Neural crest cell (in vitro differentiated cells): ENCODE data around the gene SLC6A12. TPM values are rescaled to one million over a fixed set of nuclear protein-coding genes. Genes with fewer than 3 reads are reported as not detected.

Source experiments
- DNase-seq: peaks from one replicate; pipeline ENCODE4 v3.0.0; 2021; ENCODE audit warnings: low read depth, mixed read lengths, low spot score
- H3K27ac Mint-ChIP-seq: one replicate; pipeline ENCODE4 v1.8.0; 2021; ENCODE audit warnings: mild to moderate bottlenecking, mixed read lengths; ENCODE audit not compliant: unreplicated experiment
- H3K27me3 Mint-ChIP-seq: 2 replicates; pipeline ENCODE4 v1.8.0; 2021; ENCODE audit warnings: low read depth, mild to moderate bottlenecking, mixed read lengths
- H3K36me3 Mint-ChIP-seq: 2 replicates; pipeline ENCODE4 v1.8.0; 2021; ENCODE audit warnings: low read depth, mild to moderate bottlenecking, mixed read lengths
- H3K4me1 Mint-ChIP-seq: 2 replicates; pipeline ENCODE4 v1.8.0; 2021; ENCODE audit warnings: mixed read lengths
- H3K4me3 Mint-ChIP-seq: one replicate; pipeline ENCODE4 v1.8.0; 2021; ENCODE audit warnings: mild to moderate bottlenecking, mixed read lengths
- H3K9me3 Mint-ChIP-seq: 2 replicates; pipeline ENCODE4 v1.8.0; 2021; ENCODE audit warnings: mixed read lengths
- total RNA-seq: library from RNA; stranded (reverse); gene quantifications from 2 replicates; pipeline ENCODE4 v1.2.1, GENCODE V29; 2021
- TF ChIP-seq, protein P1 (sequence below): fragments of 200-600 bp; sonication (generic); conservative IDR thresholded peaks from 2 replicates; pipeline ENCODE4 v1.5.0; 2021; ENCODE audit warnings: antibody characterized with exemption, mild to moderate bottlenecking

Gene SLC6A12
- total RNA-seq, 1 donor from 2014 or later, result 0.47 TPM

DNA sequence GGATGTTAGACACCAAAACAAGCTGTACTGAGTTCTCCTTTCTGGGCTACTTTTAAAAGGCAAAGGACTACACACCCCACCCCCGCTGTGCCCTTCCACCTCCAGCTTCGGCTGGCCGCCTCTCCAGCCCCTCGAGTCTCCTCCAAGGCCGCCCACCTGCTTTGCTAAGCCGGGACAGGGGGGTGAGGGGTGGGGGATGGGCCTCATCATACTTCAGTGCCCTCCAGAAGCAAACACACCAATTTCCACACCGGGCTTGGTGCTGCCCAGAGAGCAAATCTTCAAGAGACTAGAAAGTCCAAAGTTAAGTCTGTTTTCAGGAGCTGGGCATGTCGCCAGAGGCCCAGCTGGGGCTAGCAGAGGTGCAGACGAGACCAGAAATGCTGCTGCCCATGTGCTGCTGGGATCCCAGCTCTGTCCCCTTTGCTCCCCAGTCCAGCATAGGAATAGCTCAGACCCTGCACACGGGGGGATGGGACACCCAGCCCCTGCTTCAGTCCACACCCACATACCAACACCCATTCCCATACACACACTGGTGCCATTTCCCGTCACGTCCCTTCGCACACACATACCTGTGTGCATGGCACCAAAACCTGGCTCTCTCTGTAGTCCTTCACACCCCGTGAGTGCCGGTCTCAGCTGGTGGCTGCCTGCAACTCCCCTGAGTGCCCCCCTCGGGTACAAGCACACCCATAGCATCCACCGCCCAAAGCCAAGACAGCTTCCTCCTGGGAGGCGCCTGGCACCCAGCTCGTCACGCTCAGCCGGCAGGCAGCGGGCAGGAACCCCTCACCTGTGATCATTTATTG is 1.0 kb downstream of the SLC6A12 start:
- peaks cover 9% of the 10 kb centered on the region for H3K4me1 Mint-ChIP-seq
- no peak overlapping the region for H3K27ac Mint-ChIP-seq
- no peaks in the 10 kb centered on the region for H3K9me3 Mint-ChIP-seq
- no peak for DNase-seq
- no peaks in the 10 kb centered on the region for H3K36me3 Mint-ChIP-seq
- H3K4me3 Mint-ChIP-seq, result no peak overlapping the region
- H3K27me3 Mint-ChIP-seq, result peaks cover 42% of the 10 kb centered on the region
- TF ChIP-seq, protein P1, sequence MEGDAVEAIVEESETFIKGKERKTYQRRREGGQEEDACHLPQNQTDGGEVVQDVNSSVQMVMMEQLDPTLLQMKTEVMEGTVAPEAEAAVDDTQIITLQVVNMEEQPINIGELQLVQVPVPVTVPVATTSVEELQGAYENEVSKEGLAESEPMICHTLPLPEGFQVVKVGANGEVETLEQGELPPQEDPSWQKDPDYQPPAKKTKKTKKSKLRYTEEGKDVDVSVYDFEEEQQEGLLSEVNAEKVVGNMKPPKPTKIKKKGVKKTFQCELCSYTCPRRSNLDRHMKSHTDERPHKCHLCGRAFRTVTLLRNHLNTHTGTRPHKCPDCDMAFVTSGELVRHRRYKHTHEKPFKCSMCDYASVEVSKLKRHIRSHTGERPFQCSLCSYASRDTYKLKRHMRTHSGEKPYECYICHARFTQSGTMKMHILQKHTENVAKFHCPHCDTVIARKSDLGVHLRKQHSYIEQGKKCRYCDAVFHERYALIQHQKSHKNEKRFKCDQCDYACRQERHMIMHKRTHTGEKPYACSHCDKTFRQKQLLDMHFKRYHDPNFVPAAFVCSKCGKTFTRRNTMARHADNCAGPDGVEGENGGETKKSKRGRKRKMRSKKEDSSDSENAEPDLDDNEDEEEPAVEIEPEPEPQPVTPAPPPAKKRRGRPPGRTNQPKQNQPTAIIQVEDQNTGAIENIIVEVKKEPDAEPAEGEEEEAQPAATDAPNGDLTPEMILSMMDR, result no peak

DNA sequence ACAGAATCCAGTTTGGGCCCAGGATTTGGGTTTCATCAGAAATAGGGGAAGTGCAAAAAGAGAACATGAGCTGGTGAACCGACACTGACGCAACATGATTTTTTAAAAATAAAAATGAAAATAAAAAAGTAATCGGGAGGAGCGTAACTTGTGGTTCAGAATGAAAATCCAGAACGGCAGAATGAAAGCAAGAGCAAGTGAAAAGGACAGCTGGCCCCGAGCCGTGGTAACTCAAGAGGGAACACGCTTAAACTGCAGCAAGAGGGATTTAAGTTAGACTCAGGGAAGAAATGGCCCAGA is 1.6 kb downstream of the SLC6A12 start:
- Mint-ChIP-seq H3K27ac (no peak overlapping the region), H3K4me1 (peaks cover 9% of the 10 kb centered on the region), H3K36me3 (no peaks in the 10 kb centered on the region), H3K9me3 (no peaks in the 10 kb centered on the region), H3K4me3 (no peak overlapping the region), H3K27me3 (peaks cover 42% of the 10 kb centered on the region)
- DNase-seq, result no peak
- TF ChIP-seq, protein P1, result no peak

DNA sequence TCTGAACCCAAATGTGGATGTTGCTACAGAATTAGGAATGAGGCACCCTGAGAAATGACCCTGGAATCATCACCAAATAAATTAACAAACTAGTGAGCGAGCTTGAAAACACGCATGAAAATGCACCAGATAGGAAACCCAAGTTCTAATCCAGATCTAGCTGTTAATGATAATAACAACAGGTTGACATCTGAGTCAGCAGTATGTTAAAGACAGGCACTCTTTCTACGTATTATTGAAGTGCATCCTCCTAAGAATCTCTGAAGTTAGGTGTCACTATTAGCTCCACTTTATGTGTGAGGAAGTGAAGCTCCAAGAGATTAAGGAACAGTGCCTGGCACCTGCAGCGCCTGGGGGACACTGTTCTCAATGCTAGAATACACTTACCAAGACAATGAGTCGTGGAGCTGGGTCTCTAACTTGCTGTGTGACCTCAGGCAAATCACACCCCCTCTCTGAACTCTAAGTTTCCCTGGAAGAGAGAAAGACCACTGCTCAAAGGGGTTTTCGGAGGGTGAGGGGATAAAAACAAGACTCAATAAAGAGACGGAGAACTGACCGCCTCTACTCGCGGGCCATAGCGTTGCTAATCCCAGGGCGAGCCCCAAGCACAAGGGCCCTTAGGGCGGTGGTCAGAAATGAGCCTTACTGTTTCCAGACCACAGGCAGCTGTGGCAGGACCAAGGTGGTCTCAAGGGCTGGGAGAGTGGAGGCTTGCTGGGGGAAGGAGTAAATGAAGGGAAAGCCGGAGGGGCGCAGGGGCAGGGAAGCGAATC is 2.1 kb downstream of the SLC6A12 start:
- peaks cover 38% of the 10 kb centered on the region for H3K27me3 Mint-ChIP-seq
- no peak for DNase-seq
- no peak overlapping the region for H3K27ac Mint-ChIP-seq
- H3K4me1 Mint-ChIP-seq, result peaks cover 9% of the 10 kb centered on the region
- H3K36me3 Mint-ChIP-seq, result no peaks in the 10 kb centered on the region
- H3K9me3 Mint-ChIP-seq, result no peaks in the 10 kb centered on the region
- TF ChIP-seq, protein P1, result no peak
- no peak overlapping the region for H3K4me3 Mint-ChIP-seq

DNA sequence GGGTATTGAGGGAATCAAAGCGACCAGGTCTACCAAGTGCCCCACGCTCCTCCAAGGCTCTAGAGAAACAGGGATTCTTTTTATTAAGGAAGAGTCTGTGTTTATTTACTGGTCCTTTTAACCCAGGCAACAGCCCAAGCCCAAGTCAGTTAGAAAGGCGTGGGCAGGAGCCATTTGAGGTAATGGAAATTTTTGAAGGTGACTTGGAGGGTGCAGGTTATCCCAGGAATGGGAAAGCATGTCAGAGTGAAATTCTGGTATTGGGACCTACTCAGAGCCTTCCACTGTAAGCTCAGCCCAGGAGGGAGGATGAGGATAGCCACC is 2.9 kb downstream of the SLC6A12 start:
- DNase-seq, result no peak
- H3K27ac Mint-ChIP-seq, result no peak overlapping the region
- no peaks in the 10 kb centered on the region for H3K36me3 Mint-ChIP-seq
- peaks cover 9% of the 10 kb centered on the region for H3K4me1 Mint-ChIP-seq
- H3K27me3 Mint-ChIP-seq, result peaks cover 42% of the 10 kb centered on the region
- no peaks in the 10 kb centered on the region for H3K9me3 Mint-ChIP-seq
- TF ChIP-seq, protein P1, result no peak
- peak overlapping the region; percentile 16 for H3K4me3 Mint-ChIP-seq

DNA sequence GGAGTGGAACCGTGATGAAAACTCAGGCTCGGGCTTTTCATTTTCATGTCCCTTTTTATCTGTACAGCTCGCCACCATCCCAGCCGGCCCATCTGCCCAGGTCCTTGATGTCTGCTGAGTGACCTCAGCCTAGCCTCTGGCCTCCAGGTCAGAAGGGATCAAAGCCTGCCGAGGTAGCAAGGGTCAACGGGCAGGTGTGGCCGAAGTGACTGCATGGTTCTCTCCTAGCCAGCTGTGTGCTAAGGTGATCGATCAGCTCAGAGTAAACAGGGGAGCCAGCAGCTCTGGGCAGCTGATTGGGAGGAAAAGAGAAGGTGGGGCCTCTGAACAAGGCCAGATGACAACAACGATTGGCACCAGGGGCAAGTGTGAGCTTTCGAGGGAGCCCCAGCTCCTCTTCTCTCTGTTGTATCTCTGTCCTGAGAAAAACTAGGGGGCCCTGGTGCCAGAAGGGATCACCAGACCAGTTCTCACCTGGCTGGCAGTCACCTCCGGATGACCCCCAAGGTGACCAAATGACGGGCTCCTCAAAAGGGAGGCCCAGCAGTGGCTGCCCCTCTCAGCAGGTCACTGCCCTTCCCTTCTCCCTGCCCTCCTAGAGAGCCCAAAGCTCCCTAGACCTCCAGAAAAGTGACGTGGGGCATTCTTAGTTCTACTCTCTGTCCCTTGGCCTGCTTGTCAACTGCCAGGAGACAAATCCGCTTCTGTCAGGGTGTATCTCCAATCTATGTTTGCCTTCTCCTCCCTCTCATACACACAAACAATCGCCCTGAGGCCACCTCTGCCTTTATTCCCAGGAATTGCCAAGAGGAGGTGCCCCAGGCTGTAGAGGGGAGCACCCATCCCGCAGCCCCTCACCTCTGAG is 3.4 kb downstream of the SLC6A12 start:
- Mint-ChIP-seq H3K27me3 (peaks cover 46% of the 10 kb centered on the region), H3K36me3 (no peaks in the 10 kb centered on the region), H3K4me3 (peak overlapping the region; percentile 16), H3K27ac (no peak overlapping the region), H3K9me3 (no peaks in the 10 kb centered on the region), H3K4me1 (peaks cover 9% of the 10 kb centered on the region)
- DNase-seq, result no peak
- TF ChIP-seq, protein P1, result no peak
